Islet precursor cell (in vitro differentiated cells): ENCODE measurements around the gene ELMO1.

Experiments used
- DNase-seq: peaks from one replicate; pipeline ENCODE4 v3.0.0-alpha.2; 2018

ELMO1 gene

DNA sequence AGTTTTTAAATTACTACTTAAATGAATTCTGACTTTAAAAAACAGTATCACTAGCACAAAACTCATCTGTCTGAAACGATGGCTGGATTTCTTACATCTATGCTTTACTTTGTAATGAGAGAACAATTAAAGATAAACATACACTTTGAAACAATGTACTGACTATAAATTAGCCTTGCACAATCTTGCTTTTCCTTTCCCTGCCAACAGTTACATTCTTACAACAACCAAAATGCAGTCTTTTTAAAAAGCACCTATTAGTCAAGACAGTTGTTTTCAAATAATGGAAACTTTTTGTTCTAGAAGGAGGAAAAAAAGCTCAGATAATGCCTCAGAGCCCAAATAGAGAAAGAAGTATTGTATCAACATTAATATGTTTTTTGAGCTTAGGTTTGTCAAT is 153.3 kb downstream of the ELMO1 start:
- no peak for DNase-seq

DNA sequence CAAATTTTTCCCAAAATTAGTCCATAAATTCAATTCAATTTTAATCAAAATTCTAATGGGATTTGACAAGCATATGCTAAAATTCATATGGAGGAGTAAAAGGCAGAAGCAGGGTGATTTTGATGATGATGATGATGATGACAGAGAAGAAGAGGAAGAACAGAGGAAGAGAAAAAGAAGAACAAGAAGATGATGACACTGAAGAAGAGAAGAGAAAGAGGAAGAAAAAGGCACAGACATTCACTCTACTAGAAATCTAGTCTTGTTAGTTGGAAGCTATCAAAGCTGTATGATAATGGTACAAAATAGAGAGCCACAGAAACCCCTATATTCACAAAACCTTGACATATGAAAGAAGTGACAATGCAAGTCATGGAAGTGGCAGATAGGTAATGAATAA is 157.9 kb downstream of the ELMO1 start:
- DNase-seq, result no peak

DNA sequence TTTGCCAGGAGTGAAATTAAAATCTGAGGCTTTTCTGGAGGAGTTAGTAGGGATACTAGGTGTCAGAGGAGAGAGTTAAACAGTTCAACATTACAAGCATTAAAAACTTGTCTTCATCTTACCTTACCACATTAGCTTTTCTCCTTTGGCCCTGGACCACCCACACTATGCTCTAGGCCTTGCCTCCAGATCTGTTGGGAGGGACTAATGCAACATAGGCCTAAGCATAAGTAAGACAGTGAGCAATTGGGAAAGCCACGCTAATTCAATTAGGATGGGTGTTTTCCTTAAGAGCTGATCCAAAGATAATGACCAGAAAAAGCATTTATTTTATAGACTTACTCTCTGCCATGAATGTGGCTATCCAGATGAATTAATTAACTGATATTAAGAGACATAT is 158.9 kb downstream of the ELMO1 start:
- DNase-seq, result no peak

- no peak for DNase-seq
Measured at GRCh38 chr7:37289367-37289766, 159.3 kb downstream of the ELMO1 start.

- DNase-seq, result no peak
Measured at GRCh38 chr7:37287131-37287855, 161.4 kb downstream of the ELMO1 start.

DNA sequence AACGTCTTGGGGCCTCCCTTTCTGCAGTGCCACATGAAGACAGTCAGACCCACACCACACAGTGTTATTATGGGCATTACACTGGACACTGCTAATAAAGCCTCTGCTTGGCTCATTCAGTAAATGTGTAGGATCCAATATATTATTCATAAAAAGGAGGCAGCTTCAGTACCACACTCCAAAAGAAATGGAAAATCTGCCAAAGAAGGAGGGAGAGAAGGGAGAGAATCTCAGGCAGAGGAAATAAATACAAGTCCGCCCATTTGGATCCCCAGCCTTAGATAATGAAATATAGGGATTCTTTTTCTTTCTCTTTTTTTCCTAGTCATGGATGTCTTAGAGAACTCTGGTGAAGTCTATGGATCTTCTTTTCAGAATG is 162.2 kb downstream of the ELMO1 start:
- DNase-seq, result no peak

- no peak for DNase-seq
Measured at GRCh38 chr7:37285706-37286453, 162.8 kb downstream of the ELMO1 start.

DNA sequence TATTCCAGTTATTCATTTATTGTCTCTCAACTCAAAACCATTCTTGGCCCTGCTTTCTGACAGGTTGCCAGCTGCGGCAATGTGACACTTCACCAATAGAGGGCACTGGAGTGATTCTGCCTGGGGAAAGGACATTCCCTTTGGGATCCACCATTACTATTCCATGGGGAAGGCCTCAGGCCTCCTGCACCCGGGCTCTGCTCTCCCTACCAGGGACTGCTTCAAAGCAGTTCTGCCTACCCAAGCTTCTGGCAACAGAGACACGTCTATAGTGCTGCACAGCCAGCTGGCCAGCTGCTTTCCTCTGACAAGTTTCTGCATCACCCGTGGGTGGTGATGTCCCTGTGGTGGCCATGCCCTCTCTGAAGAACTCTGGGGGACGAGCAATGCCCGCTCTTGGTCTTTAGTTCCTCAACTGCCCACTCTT is 163.8 kb downstream of the ELMO1 start:
- DNase-seq, result peak; percentile 83

DNA sequence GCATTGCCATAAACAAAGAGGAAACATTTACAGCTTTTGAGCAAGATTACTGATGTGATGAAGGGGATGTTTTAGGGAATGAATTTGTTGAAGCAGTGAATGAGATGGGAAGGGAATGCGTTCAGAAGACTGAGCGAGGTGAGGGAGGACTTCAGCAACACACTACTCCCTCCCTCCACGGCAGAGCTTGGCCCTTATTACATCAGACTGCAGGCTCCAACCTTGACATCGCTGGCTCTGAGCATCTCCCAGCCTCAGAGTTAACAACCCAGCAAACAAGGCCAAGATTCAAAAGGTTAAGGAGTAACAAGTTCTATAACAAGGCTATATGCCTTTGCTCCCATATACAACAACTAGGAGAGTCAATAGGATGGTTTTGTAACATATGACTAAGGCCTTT is 164.4 kb downstream of the ELMO1 start:
- no peak for DNase-seq

DNA sequence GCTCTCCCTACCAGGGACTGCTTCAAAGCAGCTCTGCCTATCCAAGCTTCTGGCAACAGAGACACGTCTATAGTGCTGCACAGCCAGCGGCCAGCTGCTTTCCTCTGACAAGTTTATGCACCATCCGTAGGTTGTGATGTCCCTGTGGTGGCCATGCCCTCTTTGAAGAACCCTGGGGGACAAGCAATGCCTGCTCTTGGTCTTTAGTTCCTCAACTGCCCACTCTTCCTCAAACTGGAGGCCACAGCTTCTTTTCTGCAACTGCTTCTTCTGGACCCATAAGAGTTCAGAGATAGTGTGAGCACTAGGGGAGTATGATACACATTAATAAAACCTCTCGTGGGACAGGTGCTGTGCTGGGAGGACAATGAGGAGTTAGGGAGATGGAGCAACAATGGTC is 164.9 kb downstream of the ELMO1 start:
- no peak for DNase-seq

- peak; percentile 82 for DNase-seq
Measured at GRCh38 chr7:37282927-37283326, 165.7 kb downstream of the ELMO1 start.

DNA sequence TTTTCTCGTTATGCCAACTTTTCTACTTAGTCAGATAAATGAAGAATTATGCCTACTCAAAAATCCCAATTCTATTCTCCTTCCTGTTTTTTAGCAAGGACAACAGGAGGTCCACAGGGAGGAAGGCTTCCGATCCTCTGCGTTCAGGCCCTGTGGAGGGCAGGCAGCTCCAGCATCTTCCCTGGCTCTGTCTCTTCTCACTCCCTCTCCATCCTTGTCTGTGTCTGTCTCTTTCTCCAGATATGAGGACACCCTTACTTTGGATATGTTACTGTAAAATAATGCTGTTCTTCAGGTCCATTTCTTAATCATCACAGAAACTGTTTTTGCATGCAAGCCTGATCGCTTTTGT is 166.6 kb downstream of the ELMO1 start:
- no peak for DNase-seq

- DNase-seq, result no peak
Measured at GRCh38 chr7:37281368-37282092, 167.1 kb downstream of the ELMO1 start.

DNA sequence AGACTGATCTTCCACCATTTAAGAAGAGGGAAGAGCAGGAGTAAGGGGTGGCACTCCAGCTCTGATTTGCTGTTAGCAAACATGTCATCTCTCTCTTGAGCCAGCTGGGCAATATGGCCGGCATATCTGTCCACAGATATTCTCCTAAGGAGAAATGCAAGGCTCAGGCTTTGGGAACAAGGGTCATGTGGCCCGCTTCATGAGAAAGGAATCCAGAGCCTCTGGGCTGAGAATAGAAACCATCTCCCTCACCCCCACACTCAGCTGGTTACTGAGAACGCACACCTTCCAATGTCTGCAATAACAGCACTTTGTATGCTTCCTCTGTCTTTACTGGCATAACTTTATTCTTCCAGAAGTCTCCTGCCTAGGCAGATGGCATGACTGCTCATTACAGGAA is 171.2 kb downstream of the ELMO1 start:
- DNase-seq, result peak; percentile 68

DNA sequence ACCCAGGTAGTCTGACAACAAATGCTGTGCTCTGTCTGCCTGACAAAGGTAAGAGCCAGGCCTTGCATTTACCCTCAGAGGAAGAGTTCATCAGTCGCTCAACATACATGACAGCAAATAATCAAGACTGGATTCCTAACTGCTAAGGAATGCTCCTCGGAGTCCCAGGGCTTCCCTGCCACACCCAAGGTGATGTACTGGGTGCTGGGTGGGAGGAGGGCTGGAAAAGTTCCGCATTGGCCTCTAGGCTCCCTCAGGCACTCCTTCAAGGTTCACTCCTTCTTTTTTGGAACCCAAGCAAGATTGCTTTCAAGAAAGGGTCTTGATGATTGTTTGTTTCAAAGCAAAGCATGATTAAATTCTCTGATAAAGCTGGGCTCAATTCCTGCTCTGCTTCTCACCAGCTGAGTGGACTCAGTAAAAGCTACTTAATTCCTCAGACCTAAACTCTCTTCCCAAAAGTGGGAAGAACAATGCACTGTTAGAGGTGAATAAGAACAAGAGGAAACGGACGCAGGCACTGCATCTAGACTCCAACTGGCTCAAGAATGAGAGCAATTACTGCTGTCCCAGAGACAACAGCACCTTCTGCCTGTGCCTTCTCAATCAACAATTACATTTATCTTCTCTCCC is 173.5 kb downstream of the ELMO1 start:
- peak; percentile 84 for DNase-seq

- DNase-seq, result no peak
Measured at GRCh38 chr7:37273891-37274290, 174.8 kb downstream of the ELMO1 start.

DNA sequence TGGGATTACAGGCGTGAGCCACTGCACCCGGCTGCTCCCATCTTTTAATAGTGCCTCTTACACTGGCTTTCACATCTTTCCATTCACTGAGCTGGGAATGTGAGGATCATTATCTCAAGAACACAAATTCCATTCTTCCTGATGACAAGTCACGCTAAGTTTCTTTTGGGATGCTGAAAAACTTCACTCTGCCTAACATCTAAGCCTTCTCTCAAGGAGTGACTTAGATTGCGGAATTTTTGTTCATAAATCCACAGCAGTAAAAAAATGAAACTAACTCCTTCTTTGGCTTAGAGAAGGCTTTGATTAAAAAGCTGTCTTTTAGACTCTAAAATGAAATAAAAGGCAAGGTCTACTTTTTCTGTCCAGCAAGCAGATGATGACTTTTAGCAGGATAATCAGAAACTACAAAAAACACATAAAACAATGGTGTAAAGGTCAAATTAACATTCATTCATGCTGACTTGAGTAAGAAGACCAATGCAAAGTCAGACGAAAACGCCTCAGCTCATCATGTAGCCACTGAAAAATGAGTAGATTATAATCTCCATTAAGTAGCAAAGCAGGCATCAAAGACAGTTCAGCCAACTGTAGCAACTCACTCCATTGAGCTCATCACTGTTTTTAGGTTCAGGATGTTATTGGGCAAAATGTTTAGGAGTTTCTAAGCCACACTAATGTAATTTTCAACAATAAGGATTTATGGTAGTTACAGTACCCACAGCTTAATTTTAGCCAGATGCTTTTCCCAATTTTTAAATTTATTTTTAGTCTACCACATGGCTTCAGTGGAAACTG is 178.8 kb downstream of the ELMO1 start:
- DNase-seq, result no peak

DNA sequence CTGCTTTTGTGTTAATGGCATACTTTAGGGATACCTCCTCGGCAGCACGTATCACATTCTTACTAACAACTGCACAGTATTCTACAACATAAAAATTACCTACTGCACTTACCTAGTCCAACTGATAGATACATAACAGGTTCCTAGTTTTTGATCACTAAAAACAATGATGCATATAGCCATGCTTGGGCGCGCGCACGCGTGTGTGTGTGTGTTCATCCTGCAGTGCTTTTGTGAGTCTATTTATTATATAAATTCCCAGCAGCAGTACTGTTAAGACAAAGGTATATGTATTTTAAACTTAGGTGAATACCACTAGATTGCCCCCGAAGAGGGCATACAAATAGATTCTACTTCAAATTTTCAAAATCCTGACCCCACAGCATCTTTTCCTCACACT is 181.4 kb downstream of the ELMO1 start:
- DNase-seq, result no peak

DNA sequence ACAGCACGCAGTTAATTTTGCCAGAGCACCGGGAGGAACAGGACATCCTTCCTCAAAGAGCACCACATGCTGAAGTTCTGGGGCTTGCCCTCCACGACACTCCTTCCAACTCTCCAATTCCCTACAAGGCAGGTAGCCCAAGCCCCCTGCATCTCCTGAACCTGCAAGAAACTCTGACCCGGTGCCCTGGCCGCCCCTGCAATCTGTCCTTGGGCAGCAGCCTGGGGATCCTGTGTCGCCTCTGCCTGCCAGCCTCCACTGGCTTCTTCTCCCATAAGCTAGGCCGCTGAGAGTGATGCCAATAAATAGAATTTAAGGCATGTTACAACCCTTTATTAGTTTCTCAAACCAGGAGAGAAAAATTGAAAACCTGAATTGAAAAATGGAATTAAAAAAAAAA is 182.8 kb downstream of the ELMO1 start:
- no peak for DNase-seq

GRCh38 chr7:37265006-37265405 is 183.7 kb downstream of the ELMO1 start:
- no peak for DNase-seq

GRCh38 chr7:37262181-37262580 is 186.5 kb downstream of the ELMO1 start:
- no peak for DNase-seq

DNA sequence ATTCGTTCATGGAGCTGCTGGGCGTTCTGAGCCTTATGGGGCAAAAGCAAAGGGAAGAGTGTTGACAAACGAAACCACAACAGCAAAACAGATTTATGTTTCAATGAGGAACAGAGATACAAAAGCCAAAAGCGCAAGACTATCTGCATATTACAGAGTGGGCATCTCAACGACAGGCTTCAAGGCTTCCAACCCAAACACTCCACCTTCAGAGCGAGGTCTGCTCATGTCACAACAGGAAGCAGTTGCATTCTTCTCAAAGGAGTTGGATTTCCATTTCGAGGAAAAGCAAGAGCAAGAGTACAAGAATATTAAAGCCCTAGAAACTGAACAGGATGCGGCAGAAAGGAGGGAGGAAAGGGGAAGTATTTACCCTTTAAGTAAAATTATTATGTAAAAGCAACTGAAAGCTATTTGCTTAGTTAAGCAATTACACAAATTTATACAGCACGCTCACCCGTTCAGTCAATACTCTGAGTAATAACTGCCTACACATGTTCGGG is 189.3 kb downstream of the ELMO1 start:
- DNase-seq, result no peak

GRCh38 chr7:37256631-37257030 is 192.0 kb downstream of the ELMO1 start:
- DNase-seq, result no peak
